H1 (cell line): ENCODE measurements around the gene GDPD4. TPM values are rescaled to one million over a fixed set of nuclear protein-coding genes. Genes with fewer than 3 reads are reported as not detected.

Experiments
- CTCF ChIA-PET: fragments of 300-600 bp; sonication (Branson Sonifier 250); formaldehyde crosslinking; loops from one replicate; lab custom pipeline; 2021; ENCODE audit not compliant: partially characterized antibody; lab: Charles Lee
- POLR2A ChIA-PET: fragments of 300-600 bp; sonication (Branson Sonifier 250); formaldehyde crosslinking; loops from one replicate; lab custom pipeline; 2021; ENCODE audit warnings: inconsistent platforms; ENCODE audit not compliant: partially characterized antibody; lab: Charles Lee
- DNase-seq, 2 experiments: peaks; one replicate each; pipeline versions ENCODE4 v3.0.0 to v3.0.0-alpha.2; 2010 to 2022; ENCODE audit warnings: low spot score in 2 of 2, low read depth in 1 of 2, mixed read lengths in 1 of 2
- FAIRE-seq: peaks from 2 replicates; lab custom pipeline; 2011; peaks lifted over from hg19 to GRCh38; lab: Jason Lieb, UNC
- H2AFZ ChIP-seq: 2 replicates; pipeline ENCODE4 v1.8.1; 2012; ENCODE audit warnings: low read length, inconsistent platforms
- H2AK5ac ChIP-seq: 2 replicates; pipeline ENCODE4 v1.6.1; 2013; ENCODE audit warnings: low read depth, low read length
- H2BK120ac ChIP-seq: replicated peaks from 2 replicates; pipeline ENCODE3; 2013; ENCODE audit warnings: low read depth, low read length, inconsistent platforms
- H2BK12ac ChIP-seq: 2 replicates; pipeline ENCODE4 v1.6.1; 2013; ENCODE audit warnings: low read depth, low read length
- H2BK15ac ChIP-seq: 2 replicates; pipeline ENCODE4 v1.6.1; 2013; ENCODE audit warnings: low read length
- H2BK20ac ChIP-seq: 2 replicates; pipeline ENCODE4 v1.6.1; 2013; ENCODE audit warnings: low read length
- H2BK5ac ChIP-seq: 2 replicates; pipeline ENCODE4 v1.6.1; 2013; ENCODE audit warnings: low read depth, low read length
- H3K14ac ChIP-seq: 2 replicates; pipeline ENCODE4 v1.6.1; 2013; ENCODE audit warnings: inconsistent platforms; ENCODE audit not compliant: insufficient read length
- H3K18ac ChIP-seq: 2 replicates; pipeline ENCODE4 v1.6.1; 2013; ENCODE audit warnings: low read length; ENCODE audit errors: extremely low read depth
- H3K23ac ChIP-seq: 2 replicates; pipeline ENCODE4 v1.6.1; 2013; ENCODE audit warnings: inconsistent platforms; ENCODE audit not compliant: insufficient read length
- H3K23me2 ChIP-seq: 2 replicates; pipeline ENCODE4 v1.6.1; 2013; ENCODE audit warnings: low read depth, low read length
- H3K27ac ChIP-seq: 2 replicates; pipeline ENCODE4 v1.6.1; 2011; ENCODE audit warnings: low read depth, low read length, inconsistent platforms
- H3K27me3 ChIP-seq, 4 experiments: replicated peaks in 1 of 4; 1 replicate in 1 of 4; 2 replicates in 3 of 4; pipeline versions ENCODE4 v1.6.1 to v1.8.1; 2011 to 2013; ENCODE audit warnings: low read length in 3 of 4, mild to moderate bottlenecking in 3 of 4, inconsistent platforms in 2 of 4, mixed read lengths in 2 of 4, moderate library complexity in 1 of 4; ENCODE audit not compliant: control insufficient read depth in 3 of 4, insufficient read depth in 3 of 4; ENCODE audit errors: extremely low read depth in 1 of 4
- H3K36me3 ChIP-seq, 4 experiments: 2 replicates each; pipeline versions ENCODE4 v1.6.1 to v1.8.1; 2011 to 2013; ENCODE audit warnings: mild to moderate bottlenecking in 4 of 4, low read length in 3 of 4, moderate library complexity in 2 of 4, control low read depth in 1 of 4, inconsistent platforms in 1 of 4; ENCODE audit not compliant: insufficient read depth in 4 of 4, control insufficient read depth in 2 of 4
- H3K4ac ChIP-seq: replicated peaks from 2 replicates; pipeline ENCODE3; 2013; ENCODE audit warnings: low read length, low read depth, mixed read lengths, inconsistent platforms; ENCODE audit not compliant: insufficient read length
- H3K4me1 ChIP-seq, 4 experiments: replicated peaks in 1 of 4; 1 replicate in 1 of 4; 2 replicates in 3 of 4; pipeline versions ENCODE4 v1.6.1 to v1.8.1; 2011 to 2013; ENCODE audit warnings: low read length in 3 of 4, inconsistent platforms in 2 of 4, mixed read lengths in 1 of 4; ENCODE audit not compliant: insufficient read depth in 4 of 4, control insufficient read depth in 3 of 4
- H3K4me2 ChIP-seq, 2 experiments: 2 replicates each; pipeline versions ENCODE4 v1.6.1 to v1.8.1; 2011 to 2013; ENCODE audit warnings: low read depth in 2 of 2, low read length in 2 of 2, control low read depth in 1 of 2, inconsistent platforms in 1 of 2, mild to moderate bottlenecking in 1 of 2; ENCODE audit not compliant: insufficient read depth in 1 of 2
- H3K4me3 ChIP-seq, 4 experiments: fragments of 200-600, 300-600 bp in 1 of 4; sonication (generic), shearing (Covaris generic), sonication (Bioruptor Twin) in 1 of 4; 2 replicates each; pipeline versions ENCODE4 v1.5.1 to v1.8.1; 2011 to 2016; ENCODE audit warnings: low read length in 4 of 4, low read depth in 3 of 4, control low read depth in 2 of 4, inconsistent platforms in 2 of 4, mild to moderate bottlenecking in 2 of 4, mixed read lengths in 1 of 4, moderate library complexity in 1 of 4; ENCODE audit not compliant: insufficient read depth in 2 of 4; ENCODE audit errors: extremely low read depth in 1 of 4
- H3K56ac ChIP-seq: replicated peaks from 2 replicates; pipeline ENCODE3; 2013; ENCODE audit warnings: low read depth, mild to moderate bottlenecking, mixed read lengths, low read length, inconsistent platforms; ENCODE audit not compliant: insufficient read length
- H3K79me1 ChIP-seq: 2 replicates; pipeline ENCODE4 v1.6.1; 2013; ENCODE audit warnings: low read depth, low read length, control low read depth
- H3K79me2 ChIP-seq, 2 experiments: 2 replicates each; pipeline versions ENCODE4 v1.6.1 to v1.8.1; 2012 to 2013; ENCODE audit warnings: low read length in 2 of 2, mild to moderate bottlenecking in 2 of 2, inconsistent platforms in 1 of 2; ENCODE audit not compliant: insufficient read depth in 2 of 2, control insufficient read depth in 1 of 2
- H3K9ac ChIP-seq, 4 experiments: replicated peaks in 1 of 4; 1 replicate in 1 of 4; 2 replicates in 3 of 4; pipeline versions ENCODE4 v1.6.1 to v1.8.1; 2011 to 2013; ENCODE audit warnings: low read depth in 3 of 4, low read length in 3 of 4, control low read depth in 2 of 4, mild to moderate bottlenecking in 2 of 4, moderate library complexity in 2 of 4, inconsistent platforms in 1 of 4; ENCODE audit errors: extremely low read depth in 1 of 4
- H3K9me3 ChIP-seq, 2 experiments: 2 replicates each; pipeline versions ENCODE4 v1.6.1 to v1.8.1; 2012 to 2013; ENCODE audit warnings: mild to moderate bottlenecking in 2 of 2, moderate library complexity in 2 of 2, control low read depth in 1 of 2, inconsistent platforms in 1 of 2, low read depth in 1 of 2, low read length in 1 of 2, mixed read lengths in 1 of 2; ENCODE audit not compliant: insufficient read depth in 2 of 2
- H4K20me1 ChIP-seq, 2 experiments: replicated peaks in 1 of 2; 2 replicates each; pipeline versions ENCODE3 to v1.8.1; 2011 to 2013; ENCODE audit warnings: inconsistent platforms in 2 of 2, low read length in 2 of 2, mild to moderate bottlenecking in 1 of 2; ENCODE audit not compliant: insufficient read depth in 2 of 2, control insufficient read depth in 1 of 2
- H4K5ac ChIP-seq: 2 replicates; pipeline ENCODE4 v1.6.1; 2013; ENCODE audit warnings: low read length, low read depth, mixed read lengths, inconsistent platforms; ENCODE audit not compliant: insufficient read length
- H4K8ac ChIP-seq: 2 replicates; pipeline ENCODE4 v1.8.0; 2013; ENCODE audit warnings: mild to moderate bottlenecking, moderate library complexity, low read length, inconsistent platforms; ENCODE audit not compliant: insufficient read depth; ENCODE audit errors: extremely low read depth
- H4K91ac ChIP-seq: replicated peaks from 2 replicates; pipeline ENCODE3; 2013; ENCODE audit warnings: low read length, mixed read lengths, inconsistent platforms; ENCODE audit not compliant: insufficient read length
- ASH2L ChIP-seq: fragments of 200-600, 300-600 bp; sonication (generic); IDR thresholded peaks from one replicate; pipeline ENCODE4 v1.7.1; 2017; ENCODE audit warnings: low read length
- ATF2 ChIP-seq: IDR thresholded peaks from 2 replicates; pipeline ENCODE4 v1.6.1; 2012; ENCODE audit warnings: low read length, inconsistent platforms
- EGR1 ChIP-seq: IDR thresholded peaks from 2 replicates; pipeline ENCODE4 v1.6.1; 2011; ENCODE audit warnings: low read depth, low read length, borderline replicate concordance
- HDAC6 ChIP-seq: IDR thresholded peaks from one replicate; pipeline ENCODE4 v1.7.1; 2012; ENCODE audit warnings: low read depth, mild to moderate bottlenecking, inconsistent platforms, low read length, moderate library complexity
- JUN ChIP-seq: IDR thresholded peaks from 2 replicates; pipeline ENCODE4 v1.6.1; 2011; ENCODE audit warnings: low read depth, mild to moderate bottlenecking, improper control_type of control experiment, low read length
- KDM1A ChIP-seq: fragments of 200-600, 300-600 bp; sonication (generic); IDR thresholded peaks from 2 replicates; pipeline ENCODE4 v1.7.1; 2016; ENCODE audit warnings: mild to moderate bottlenecking, low read length, borderline replicate concordance
- RFX5 ChIP-seq: IDR thresholded peaks from 2 replicates; pipeline ENCODE4 v1.6.1; 2011; ENCODE audit warnings: low read depth, low read length, improper control_type of control experiment, borderline replicate concordance
- SAP30 ChIP-seq: fragments of 300-600 bp; sonication (generic); IDR thresholded peaks from 2 replicates; pipeline ENCODE4 v1.7.1; 2012; ENCODE audit warnings: low read length, moderate library complexity, mild to moderate bottlenecking, inconsistent platforms; ENCODE audit not compliant: insufficient read depth, insufficient replicate concordance
- USF2 ChIP-seq: IDR thresholded peaks from 2 replicates; pipeline ENCODE4 v1.6.1; 2011; ENCODE audit warnings: low read length, improper control_type of control experiment
- WGBS, 2 experiments: shearing (Covaris generic) in 1 of 2; methylation state at CpG; one replicate each; pipeline versions ENCODE4 v1.1.6 to v1.1.7; 2013 to 2015; ENCODE audit warnings: low lambda C conversion rate in 2 of 2, mixed read lengths in 2 of 2, inconsistent platforms in 1 of 2, low coverage in 1 of 2, missing lambda C conversion rate in 1 of 2; ENCODE audit not compliant: insufficient replicate concordance in 2 of 2, insufficient coverage in 1 of 2, insufficient read length in 1 of 2; ENCODE audit errors: extremely low coverage in 1 of 2, missing lambda C conversion rate in 1 of 2; 5-methylcytosine and 5-hydroxymethylcytosine counted together
- polyA plus RNA-seq, 7 experiments: library from polyadenylated mRNA; depleted of rRNA in 3 of 7; stranded (reverse) in 5 of 7; unstranded in 2 of 7; fragments of >200 nt in 5 of 7; fragments of 200-250 nt in 2 of 7; gene quantifications; 1 replicate in 5 of 7; 2 replicates in 1 of 7; 4 replicates in 1 of 7; pipeline versions ENCODE4 v1.2.1 to v1.2.3, GENCODE V29; 2011 to 2013; ENCODE audit warnings: missing spikeins in 2 of 7, mixed read lengths in 2 of 7
- total RNA-seq: library from RNA; stranded (reverse); fragmentation: NEBNext Ultra II Directional; extraction: Animal tissue kit (Norgen Biotek cat#: 25700); gene quantifications from 2 replicates; pipeline ENCODE4 v1.2.1, GENCODE V29; 2021
- TF ChIP-seq, protein P1 (sequence below): IDR thresholded peaks from 2 replicates; pipeline ENCODE4 v1.6.1; 2012; ENCODE audit warnings: inconsistent platforms

The GDPD4 gene
- total and polyA plus RNA-seq, 2 of the 8 experiments (the other 6 are each of a cell fraction or from before 2014, with no cell fraction given): not detected

GRCh38 chr11:77181226-77181625, 120.3 kb downstream of the GDPD4 start:
- ChIA-PET POLR2A (interaction anchor here (1.9 kb wide), 1 partner anchor 34 kb away, joined by 6 read pairs; no protein-coding TSS in a partner anchor), CTCF (interaction anchor here (1.3 to 15.1 kb wide), 6 partner anchors 8 to 91 kb away, joined by 5 to 187 read pairs (median 8); partner anchors contain the start of gene MYO7A)
- H3K9me3 ChIP-seq: no peaks in the 10 kb centered on the region
- H3K4ac ChIP-seq: no peak overlapping the region
- H2BK20ac ChIP-seq: no peak overlapping the region
- WGBS, 2 experiments: 97% methylated on average over 11 of the region's 11 CpGs; no CpG with 5 or more reads in 1 of the 2 experiments
- no peak overlapping the region for H3K27ac ChIP-seq
- H3K4me2 ChIP-seq: no peak overlapping the region
- H3K23me2 ChIP-seq: peaks cover 4% of the 10 kb centered on the region; the same call in 1 of the 2 replicates
- no peak overlapping the region for H3K9ac ChIP-seq
- H4K8ac ChIP-seq: no peak overlapping the region
- no peak overlapping the region for H2AFZ ChIP-seq
- H4K91ac ChIP-seq: no peak overlapping the region
- H2AK5ac ChIP-seq: no peak overlapping the region
- H3K18ac ChIP-seq: no peak overlapping the region
- H3K56ac ChIP-seq: no peak overlapping the region
- no peaks in the 10 kb centered on the region for H3K79me1 ChIP-seq
- peaks cover under 1 to 4% (median 3%) of the 10 kb centered on the region in 4 experiments; a peak in 3 of 7 replicates for H3K4me1 ChIP-seq
- no peak overlapping the region for H3K4me3 ChIP-seq
- DNase-seq (no peak), FAIRE-seq (no peak)
- no peak overlapping the region for H4K5ac ChIP-seq
- no peak overlapping the region for H3K23ac ChIP-seq
- no peak overlapping the region for H2BK12ac ChIP-seq
- no peaks in the 10 kb centered on the region for H3K36me3 ChIP-seq
- H4K20me1 ChIP-seq: no peaks in the 10 kb centered on the region
- no peak overlapping the region for H2BK5ac ChIP-seq
- no peaks in the 10 kb centered on the region for H3K79me2 ChIP-seq
- no peaks in the 10 kb centered on the region for H3K27me3 ChIP-seq
- no peak overlapping the region for H2BK15ac ChIP-seq
- no peak overlapping the region for H2BK120ac ChIP-seq
- no peak overlapping the region for H3K14ac ChIP-seq
- TF ChIP-seq ASH2L (no peak), ATF2 (no peak), JUN (no peak), EGR1 (no peak), KDM1A (no peak), USF2 (no peak), SAP30 (no peak), HDAC6 (no peak), RFX5 (no peak)
- TF ChIP-seq, protein P1, sequence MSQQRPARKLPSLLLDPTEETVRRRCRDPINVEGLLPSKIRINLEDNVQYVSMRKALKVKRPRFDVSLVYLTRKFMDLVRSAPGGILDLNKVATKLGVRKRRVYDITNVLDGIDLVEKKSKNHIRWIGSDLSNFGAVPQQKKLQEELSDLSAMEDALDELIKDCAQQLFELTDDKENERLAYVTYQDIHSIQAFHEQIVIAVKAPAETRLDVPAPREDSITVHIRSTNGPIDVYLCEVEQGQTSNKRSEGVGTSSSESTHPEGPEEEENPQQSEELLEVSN: no peak
